COR-L47 (cell line): ENCODE results near the gene PIAS1.
"Not testable (repeated sequence)": the region's sequence is repeated elsewhere in the genome, so short reads cannot be mapped to it uniquely, and the experiment has no call there.

Experiments
- DNase-seq: peaks from one replicate; lab custom pipeline; 2025; lab: John Stamatoyannopoulos, UW

The PIAS1 gene

GRCh38 chr15:68218847-68219798, 165.0 kb downstream of the PIAS1 start:
- no peak for DNase-seq

DNA sequence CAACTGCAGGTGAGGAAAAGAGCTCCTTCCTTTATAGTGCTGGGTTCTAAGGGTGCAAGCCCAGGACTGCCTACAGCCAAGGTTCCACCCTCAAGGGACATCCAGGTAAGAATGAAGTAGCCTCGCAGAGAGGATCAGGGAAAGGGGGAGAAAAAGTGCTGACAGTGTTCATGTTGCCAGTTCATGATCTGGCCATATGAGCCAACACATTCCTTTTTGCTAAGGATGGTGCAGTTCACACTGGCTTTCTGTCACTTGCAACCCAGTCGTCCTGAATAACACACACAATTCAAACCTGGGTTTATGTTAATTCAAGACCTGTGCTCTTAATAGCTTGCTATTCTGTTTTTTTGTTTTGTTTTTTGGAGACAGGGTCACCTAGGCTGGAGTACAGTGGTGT, 166.4 kb downstream of the PIAS1 start:
- no peak for DNase-seq

GRCh38 chr15:68220967-68221366, 166.9 kb downstream of the PIAS1 start:
- DNase-seq, result no peak

- DNase-seq, result not testable (repeated sequence)
Observed at GRCh38 chr15:68221530-68222431, 167.7 kb downstream of the PIAS1 start.

DNA sequence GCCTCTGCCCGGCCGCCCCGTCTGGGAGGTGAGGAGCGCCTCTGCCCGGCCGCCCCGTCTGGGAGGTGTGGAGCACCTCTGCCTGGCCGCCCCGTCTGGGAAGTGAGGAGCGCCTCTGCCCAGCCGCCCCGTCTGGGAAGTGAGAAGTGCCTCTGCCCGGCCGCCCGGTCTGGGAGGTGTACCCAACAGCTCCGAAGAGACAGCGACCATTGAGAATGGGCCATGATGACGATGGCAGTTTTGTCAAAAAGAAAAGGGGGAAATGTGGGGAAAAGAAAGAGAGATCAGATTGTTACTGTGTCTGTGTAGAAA, 168.3 kb downstream of the PIAS1 start:
- not testable (repeated sequence) for DNase-seq

GRCh38 chr15:68223171-68223570, 169.1 kb downstream of the PIAS1 start:
- DNase-seq, result no peak

GRCh38 chr15:68224108-68224507, 170.0 kb downstream of the PIAS1 start:
- no peak for DNase-seq

DNA sequence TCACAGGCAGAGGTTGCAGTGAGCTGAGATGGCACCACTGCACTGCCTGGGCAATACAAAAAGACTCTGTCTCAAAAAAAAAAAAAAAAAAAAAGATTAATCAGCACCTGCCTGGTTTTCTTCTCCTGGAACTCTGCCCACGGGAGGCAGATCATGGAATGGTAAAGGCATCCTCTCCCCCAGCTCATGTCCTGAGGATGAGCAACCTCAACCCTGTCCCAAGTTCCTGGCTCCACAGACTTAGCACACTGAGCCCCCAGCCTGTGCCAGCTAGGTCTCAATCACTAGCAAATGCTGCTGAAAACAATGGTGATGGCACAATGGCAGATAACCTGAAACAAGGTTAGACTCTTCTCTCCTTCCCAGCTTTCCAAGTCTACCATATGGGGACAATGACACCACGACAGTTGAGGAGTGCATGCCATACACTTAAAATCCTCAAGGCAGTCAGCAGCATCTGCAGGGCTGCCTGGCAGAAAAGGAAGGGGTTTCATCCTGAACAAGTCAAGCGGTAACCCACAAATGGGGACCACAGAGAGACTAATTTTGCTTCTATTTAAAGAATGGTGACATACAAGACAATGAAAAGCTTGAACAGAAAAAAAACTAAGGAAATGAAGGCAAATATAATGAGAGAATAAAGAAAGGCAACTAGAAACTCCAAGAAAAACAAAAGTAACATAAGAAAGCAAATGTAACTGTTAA, 170.6 kb downstream of the PIAS1 start:
- no peak for DNase-seq

DNA sequence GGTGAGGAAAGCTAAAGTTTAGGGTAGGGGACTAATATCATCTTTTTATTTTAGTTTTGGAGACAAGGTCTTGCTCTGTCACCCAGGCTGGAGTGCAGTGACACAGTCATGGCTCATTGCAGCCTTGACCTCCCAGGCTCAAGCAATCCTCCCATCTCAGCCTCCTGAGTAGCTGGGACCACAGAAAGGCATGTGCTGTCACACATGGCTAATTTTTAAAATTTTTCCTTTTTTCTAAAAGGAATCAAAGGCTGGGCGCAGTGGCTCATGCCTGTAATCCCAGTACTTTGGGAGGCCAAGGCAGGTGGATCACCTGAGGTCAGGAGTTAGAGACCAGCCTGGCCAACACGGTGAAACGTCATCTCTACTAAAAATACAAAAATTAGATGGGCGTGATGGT, 171.3 kb downstream of the PIAS1 start:
- DNase-seq, result not testable (repeated sequence)

GRCh38 chr15:68227643-68228142, 173.6 kb downstream of the PIAS1 start:
- DNase-seq, result no peak

DNA sequence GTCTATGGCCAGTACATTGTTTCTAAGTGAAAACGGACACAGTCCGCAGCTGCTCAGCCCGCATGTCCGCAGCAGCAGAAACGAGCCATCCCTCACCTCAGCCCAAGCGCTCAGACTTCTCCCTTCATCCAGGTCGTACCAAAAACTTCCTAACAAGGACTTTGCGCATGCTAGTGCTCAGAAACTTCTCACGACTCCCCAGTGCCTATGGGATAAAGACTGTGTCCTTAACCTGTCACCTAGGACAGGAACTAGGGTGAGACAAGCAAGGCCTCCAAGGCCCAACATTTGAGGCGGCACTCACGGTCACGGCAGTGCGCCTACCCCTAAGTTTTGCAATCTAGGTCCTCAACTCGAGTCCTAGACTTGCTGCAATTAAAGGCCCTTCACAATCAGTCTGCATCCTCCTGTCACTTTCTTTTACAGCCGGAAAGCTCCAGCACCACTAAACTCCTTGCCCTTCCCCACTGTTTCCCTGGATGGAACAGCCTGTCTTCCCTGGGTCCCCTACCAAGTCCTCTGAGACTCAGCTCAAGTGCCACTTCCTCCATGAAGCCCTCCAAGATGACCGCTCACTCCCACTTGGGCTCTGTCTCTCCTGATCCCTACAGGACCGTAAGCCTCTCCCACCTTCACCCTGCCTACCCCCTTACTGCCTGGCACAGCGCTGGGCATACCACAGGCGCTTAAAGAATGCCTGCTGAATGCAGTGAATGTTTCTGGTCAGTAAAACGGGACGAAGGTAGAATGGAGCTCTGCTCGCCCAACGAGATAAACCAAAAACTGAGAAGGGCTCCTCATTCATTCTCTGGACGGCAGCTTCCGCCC, 174.2 kb downstream of the PIAS1 start:
- DNase-seq, result no peak

DNA sequence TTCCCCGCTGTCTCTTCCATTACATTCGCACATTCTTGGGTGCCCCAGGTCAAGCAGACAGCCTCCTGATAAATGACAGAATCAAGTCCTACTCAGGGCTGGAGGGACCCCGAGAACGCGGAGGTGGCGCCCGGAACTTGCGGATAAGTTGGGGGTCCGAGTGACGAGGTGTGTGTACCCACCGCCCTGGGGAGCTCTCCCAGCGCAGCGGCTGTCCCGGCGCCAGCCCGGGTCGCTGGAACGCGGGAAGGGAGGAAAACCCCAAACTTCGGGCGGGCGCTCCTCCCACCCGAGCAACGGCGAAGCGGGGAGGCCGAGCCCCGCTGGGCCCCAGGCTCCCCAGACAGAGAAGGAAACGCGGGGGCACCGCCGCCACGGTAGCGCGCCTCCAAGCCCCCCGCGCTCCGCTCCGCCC, 174.9 kb downstream of the PIAS1 start:
- DNase-seq, result no peak

- peak; percentile 72 for DNase-seq
Observed at GRCh38 chr15:68229386-68230156, 175.5 kb downstream of the PIAS1 start, which contains the start of gene CLN6. TSS of gene CLN6 (minus strand) at chr15:68229728. CDS start at chr15:68229584, 144 bp downstream.

DNA sequence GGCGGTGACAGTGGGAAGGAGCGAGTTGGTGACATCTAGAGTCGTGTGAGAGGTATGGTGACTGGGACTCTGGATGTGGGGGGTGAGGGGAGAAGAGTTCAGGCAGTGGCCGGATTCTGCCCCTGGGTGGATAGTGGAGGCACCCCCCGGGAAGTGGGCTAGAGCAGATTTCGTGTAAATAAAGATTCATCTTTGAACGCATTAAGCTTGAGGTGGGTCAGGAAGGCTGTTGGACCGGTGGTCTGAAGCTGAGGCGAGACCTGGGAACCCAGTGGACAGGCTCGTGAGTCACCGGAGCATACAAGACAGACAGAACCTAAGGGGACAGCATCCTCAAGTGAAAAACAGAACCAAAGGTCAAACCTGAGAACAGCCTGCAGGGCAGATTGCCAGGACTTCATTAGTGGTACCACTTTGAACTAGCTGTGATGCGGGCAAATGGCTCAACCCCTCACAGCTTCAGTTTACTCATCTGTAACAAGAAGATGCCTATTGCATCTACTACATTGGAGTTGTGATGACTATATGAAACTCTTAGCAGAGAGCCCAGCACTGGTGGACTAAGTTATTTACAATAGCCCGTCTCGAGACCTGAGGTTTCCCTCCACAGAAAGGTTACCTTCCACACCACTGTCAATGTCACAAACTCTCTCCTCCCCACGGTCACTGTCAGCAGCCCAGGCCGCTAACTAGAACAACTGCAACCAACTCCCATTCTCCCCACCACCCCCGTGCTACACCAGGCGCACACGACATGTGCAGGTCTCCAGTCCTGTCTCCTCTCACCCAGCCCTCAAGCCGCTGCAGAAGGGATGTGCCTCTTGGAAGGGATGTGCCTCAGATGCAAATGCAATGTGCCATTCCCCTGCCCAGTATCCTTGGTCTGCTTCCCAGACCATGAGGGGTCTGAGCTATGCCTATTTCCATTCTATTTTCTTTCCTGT, 176.3 kb downstream of the PIAS1 start:
- no peak for DNase-seq

- DNase-seq, result no peak
Observed at GRCh38 chr15:68231102-68231818, 177.1 kb downstream of the PIAS1 start.

DNA sequence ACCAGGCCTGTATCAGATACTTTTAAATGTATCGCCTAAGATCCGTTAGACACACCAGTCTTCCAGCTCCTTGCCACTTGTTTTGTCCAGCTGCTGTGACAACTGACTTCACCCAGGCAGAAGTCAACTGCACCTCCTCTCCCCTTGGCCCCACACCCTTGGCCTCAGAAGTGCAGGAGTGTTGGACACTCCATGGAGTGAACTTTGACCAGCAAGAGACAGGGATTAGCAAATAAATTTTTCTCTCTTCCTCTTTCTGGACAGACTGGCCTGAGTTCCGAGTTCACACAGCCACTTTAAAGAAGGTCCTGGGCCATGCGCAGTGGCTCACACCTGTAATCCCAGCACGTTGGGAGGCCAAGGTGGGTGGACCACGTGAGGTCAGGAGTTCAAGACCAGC, 178.3 kb downstream of the PIAS1 start:
- no peak for DNase-seq

GRCh38 chr15:68232937-68233336, 178.8 kb downstream of the PIAS1 start:
- no peak for DNase-seq

- no peak for DNase-seq
Observed at GRCh38 chr15:68234060-68234459, 179.9 kb downstream of the PIAS1 start.
